IMR-90 (cell line): ENCODE results near the gene HNRNPM. TPM values are rescaled to one million over a fixed set of nuclear protein-coding genes. Genes with fewer than 3 reads are reported as not detected.

Experiments used
- ATAC-seq: fragments of 200-7000 bp; cut with Tn5 transposase; 2 replicates; pipeline ENCODE4 v1.9.1; 2020; ENCODE audit warnings: low read depth, mild to moderate bottlenecking, moderate library complexity
- BruUV-seq: library from RNA; stranded (reverse); fragments of 400-500 nt; replicated peaks from 2 replicates; lab custom pipeline; 2021; lab: Mats Ljungman, UMichigan
- CTCF ChIA-PET: fragments of 300-600 bp; formaldehyde crosslinking; extraction: SDS; loops from one replicate; lab custom pipeline; 2021; ENCODE audit warnings: antibody characterized with exemption; lab: Yijun Ruan, JAX
- POLR2A ChIA-PET: fragments of 300-600 bp; sonication (Branson Sonifier 250); formaldehyde crosslinking; loops from one replicate; lab custom pipeline; 2022; ENCODE audit warnings: antibody characterized with exemption; ENCODE audit not compliant: unreplicated experiment; lab: Charles Lee
- DNase-seq: peaks from one replicate; pipeline ENCODE4 v3.0.0; 2013
- H2AFZ ChIP-seq: replicated peaks from 2 replicates; pipeline ENCODE3; 2013; ENCODE audit warnings: low read length, mild to moderate bottlenecking; ENCODE audit not compliant: poor library complexity
- H2AK5ac ChIP-seq: 2 replicates; pipeline ENCODE4 v1.6.1; 2013; ENCODE audit warnings: low read depth, low read length, inconsistent platforms
- H2AK9ac ChIP-seq: replicated peaks from 2 replicates; pipeline ENCODE3; 2013; ENCODE audit warnings: mild to moderate bottlenecking, low read depth, low read length, moderate library complexity; ENCODE audit not compliant: poor library complexity
- H2BK120ac ChIP-seq: 2 replicates; pipeline ENCODE4 v1.6.1; 2013; ENCODE audit warnings: low read depth, low read length, inconsistent platforms
- H2BK15ac ChIP-seq: 3 replicates; pipeline ENCODE4 v1.6.1; 2013; ENCODE audit warnings: low read depth, low read length, inconsistent platforms
- H2BK20ac ChIP-seq: 2 replicates; pipeline ENCODE4 v1.6.1; 2013; ENCODE audit warnings: low read depth, mild to moderate bottlenecking, inconsistent platforms, low read length, moderate library complexity
- H2BK5ac ChIP-seq: 2 replicates; pipeline ENCODE4 v1.6.1; 2013; ENCODE audit warnings: mild to moderate bottlenecking, low read depth, low read length, inconsistent platforms; ENCODE audit not compliant: poor library complexity, severe bottlenecking
- H3K14ac ChIP-seq: replicated peaks from 2 replicates; pipeline ENCODE4 v1.6.1; 2013; ENCODE audit warnings: low read depth, low read length, inconsistent platforms
- H3K18ac ChIP-seq: 2 replicates; pipeline ENCODE4 v1.6.1; 2013; ENCODE audit warnings: low read depth, low read length, control low read depth
- H3K23ac ChIP-seq: 2 replicates; pipeline ENCODE4 v1.6.1; 2013; ENCODE audit warnings: low read depth, low read length, inconsistent platforms
- H3K27ac ChIP-seq: 2 replicates; pipeline ENCODE4 v1.5.1; 2013; ENCODE audit warnings: mild to moderate bottlenecking, control low read depth, low read length; ENCODE audit not compliant: insufficient read depth
- H3K27me3 ChIP-seq: 2 replicates; pipeline ENCODE4 v1.6.1; 2013; ENCODE audit warnings: low read length; ENCODE audit not compliant: control insufficient read depth, insufficient read depth
- H3K36me3 ChIP-seq: 2 replicates; pipeline ENCODE4 v1.6.1; 2013; ENCODE audit warnings: low read length, mixed read lengths; ENCODE audit not compliant: control insufficient read depth, insufficient read depth
- H3K4ac ChIP-seq: 2 replicates; pipeline ENCODE4 v1.6.1; 2013; ENCODE audit warnings: low read depth, low read length, inconsistent platforms
- H3K4me1 ChIP-seq: 2 replicates; pipeline ENCODE4 v1.6.1; 2013; ENCODE audit warnings: low read length, mixed read lengths; ENCODE audit not compliant: control insufficient read depth, insufficient read depth
- H3K4me2 ChIP-seq: 2 replicates; pipeline ENCODE4 v1.6.1; 2013; ENCODE audit warnings: low read depth, mild to moderate bottlenecking, control low read depth, low read length, moderate library complexity
- H3K4me3 ChIP-seq: 2 replicates; pipeline ENCODE4 v1.5.1; 2013; ENCODE audit warnings: low read depth, mild to moderate bottlenecking, control low read depth, low read length, moderate library complexity; ENCODE audit not compliant: insufficient read depth
- H3K56ac ChIP-seq: 2 replicates; pipeline ENCODE4 v1.6.1; 2013; ENCODE audit warnings: low read length, inconsistent platforms; ENCODE audit not compliant: insufficient read depth; ENCODE audit errors: extremely low read depth
- H3K79me1 ChIP-seq, 2 experiments: 2 replicates each; pipeline ENCODE4 v1.6.1; 2013; ENCODE audit warnings: low read length in 2 of 2, inconsistent platforms in 1 of 2, low read depth in 1 of 2
- H3K9ac ChIP-seq: 2 replicates; pipeline ENCODE4 v1.6.1; 2013; ENCODE audit warnings: low read depth, low read length, control low read depth
- H3K9me1 ChIP-seq: 2 replicates; pipeline ENCODE4 v1.6.1; 2013; ENCODE audit warnings: low read length, inconsistent platforms; ENCODE audit not compliant: insufficient read depth
- H3K9me3 ChIP-seq: 2 replicates; pipeline ENCODE4 v1.6.1; 2013; ENCODE audit warnings: low read length; ENCODE audit not compliant: control insufficient read depth, insufficient read depth
- H4K20me1 ChIP-seq: 2 replicates; pipeline ENCODE4 v1.6.1; 2013; ENCODE audit warnings: low read length, inconsistent platforms; ENCODE audit not compliant: insufficient read depth
- H4K5ac ChIP-seq: 2 replicates; pipeline ENCODE4 v1.6.1; 2013; ENCODE audit warnings: mild to moderate bottlenecking, low read depth, low read length, control low read depth
- H4K8ac ChIP-seq, 2 experiments: 2 replicates each; pipeline ENCODE4 v1.6.1; 2013; ENCODE audit warnings: low read depth in 2 of 2, low read length in 2 of 2, control low read depth in 1 of 2, inconsistent platforms in 1 of 2
- H4K91ac ChIP-seq: 2 replicates; pipeline ENCODE4 v1.6.1; 2013; ENCODE audit warnings: low read depth, low read length, inconsistent platforms; ENCODE audit not compliant: insufficient read depth
- BHLHE40 ChIP-seq: fragments of 150-350 bp; IDR thresholded peaks from 2 replicates; pipeline ENCODE4 v1.6.1; 2016; ENCODE audit warnings: mild to moderate bottlenecking, low read depth, low read length
- CEBPB ChIP-seq: IDR thresholded peaks from 2 replicates; pipeline ENCODE4 v1.6.1; 2012; ENCODE audit warnings: low read depth, low read length, improper control_type of control experiment
- CHD1 ChIP-seq: IDR thresholded peaks from 2 replicates; pipeline ENCODE4 v1.6.1; 2012; ENCODE audit warnings: low read depth, low read length, improper control_type of control experiment
- FOS ChIP-seq: fragments of 150-350 bp; IDR thresholded peaks from 2 replicates; pipeline ENCODE4 v1.6.1; 2016; ENCODE audit warnings: low read depth, low read length
- MAFK ChIP-seq: IDR thresholded peaks from 2 replicates; pipeline ENCODE4 v1.6.1; 2012; ENCODE audit warnings: low read depth, low read length, improper control_type of control experiment
- MAZ ChIP-seq: IDR thresholded peaks from 2 replicates; pipeline ENCODE4 v1.6.1; 2012; ENCODE audit warnings: low read depth, mild to moderate bottlenecking, low read length, improper control_type of control experiment, moderate library complexity, borderline replicate concordance
- MXI1 ChIP-seq: IDR thresholded peaks from 2 replicates; pipeline ENCODE4 v1.6.1; 2012; ENCODE audit warnings: low read depth, mild to moderate bottlenecking, low read length, moderate library complexity, borderline replicate concordance
- NFE2L2 ChIP-seq: fragments of 150-350 bp; IDR thresholded peaks from 2 replicates; pipeline ENCODE4 v1.6.1; 2016; ENCODE audit warnings: low read depth, mild to moderate bottlenecking, low read length
- POLR2A ChIP-seq: IDR thresholded peaks from 2 replicates; pipeline ENCODE4 v1.6.1; 2012; ENCODE audit warnings: mild to moderate bottlenecking, low read depth, low read length
- RAD21 ChIP-seq: IDR thresholded peaks from 2 replicates; pipeline ENCODE4 v1.6.1; 2012; ENCODE audit warnings: low read length, improper control_type of control experiment
- RCOR1 ChIP-seq: IDR thresholded peaks from 2 replicates; pipeline ENCODE4 v1.6.1; 2012; ENCODE audit warnings: mild to moderate bottlenecking, low read length, improper control_type of control experiment; ENCODE audit not compliant: insufficient replicate concordance
- RFX5 ChIP-seq: IDR thresholded peaks from 2 replicates; pipeline ENCODE4 v1.8.0; 2012; ENCODE audit warnings: low read depth, mild to moderate bottlenecking, low read length, moderate library complexity
- SMC3 ChIP-seq: fragments of 150-350 bp; IDR thresholded peaks from 2 replicates; pipeline ENCODE4 v1.6.1; 2016; ENCODE audit warnings: low read depth, mild to moderate bottlenecking, antibody characterized with exemption, low read length, moderate library complexity
- USF2 ChIP-seq: fragments of 150-350 bp; IDR thresholded peaks from 2 replicates; pipeline ENCODE4 v1.6.1; 2017; ENCODE audit warnings: mild to moderate bottlenecking, antibody characterized with exemption, low read length, low read depth
- WGBS, 2 experiments: methylation state at CpG; one replicate each; pipeline versions ENCODE4 v1.1.5 to v1.1.7; 2013; ENCODE audit warnings: missing lambda C conversion rate in 2 of 2; ENCODE audit not compliant: insufficient read length in 1 of 2; ENCODE audit errors: extremely low coverage in 2 of 2; 5-methylcytosine and 5-hydroxymethylcytosine counted together
- dilution Hi-C: fragments of 300-500 bp; cut with HindIII; formaldehyde crosslinking; loops from one replicate; pipeline ENCODE4 v1.14.3; 2018; ENCODE audit warnings: low sequenced_read_pairs; ENCODE audit not compliant: unreplicated experiment
- in situ Hi-C: fragments of 300-500 bp; cut with MboI; formaldehyde crosslinking; loops from 3 replicates; pipeline ENCODE4 v1.14.3; 2019; ENCODE audit warnings: low sequenced_read_pairs, inconsistent platforms, mixed read lengths
- intact Hi-C: fragments of 100-400 bp; cut with micrococcal nuclease; formaldehyde crosslinking; loops from 2 replicates; pipeline ENCODE4 v1.10.0; 2022
- polyA plus RNA-seq, 3 experiments: library from polyadenylated mRNA; depleted of rRNA; stranded (reverse); fragments of >200 nt; gene quantifications; 2 replicates each; pipeline ENCODE4 v1.2.3, GENCODE V29; 2012; ENCODE audit warnings: low replicate concordance in 1 of 3
- total RNA-seq: library from RNA; depleted of rRNA; stranded (reverse); fragments of >200 nt; gene quantifications from 2 replicates; pipeline ENCODE4 v1.2.3, GENCODE V29; 2012
- TF ChIP-seq, protein P1 (sequence below): fragments of 150-350 bp; IDR thresholded peaks from 2 replicates; pipeline ENCODE4 v1.6.1; 2016; ENCODE audit warnings: low read depth, mild to moderate bottlenecking, low read length, moderate library complexity, borderline replicate concordance
- TF ChIP-seq, protein P2 (sequence below): conservative IDR thresholded peaks from 2 replicates; pipeline ENCODE4 v1.5.1; 2012; ENCODE audit warnings: mild to moderate bottlenecking, low read depth, low read length, improper control_type of control experiment

HNRNPM gene
- total and polyA plus RNA-seq, 2 of the 4 experiments (the other 2 are of a cell fraction) = 75.6 to 197 TPM

GRCh38 chr19:8529369-8530006, 84.7 kb downstream of the HNRNPM start:
- POLR2A ChIA-PET = no interaction called here
- Histone ChIP-seq H3K36me3 (no peaks in the 10 kb centered on the region), H2AK5ac (0 out of 2 replicates have a peak overlapping the region, but pooled peaks have one; percentile 4), H3K79me1 (peaks cover 24 to 32% of the 10 kb centered on the region in 2 experiments), H2AK9ac (peak overlapping the region; percentile 81), H3K9me3 (no peaks in the 10 kb centered on the region), H2BK20ac (no peak overlapping the region), H4K5ac (no peak overlapping the region), H2BK120ac (no peak overlapping the region), H3K9me1 (peaks cover 27% of the 10 kb centered on the region), H3K4me1 (peaks cover 4% of the 10 kb centered on the region), H4K91ac (no peak overlapping the region), H2BK5ac (no peak overlapping the region), H3K23ac (no peak overlapping the region), H3K18ac (no peak overlapping the region), H3K27ac (no peak overlapping the region), H3K56ac (no peak overlapping the region), H3K4ac (no peak overlapping the region), H3K4me3 (no peak overlapping the region), H3K27me3 (no peaks in the 10 kb centered on the region), H4K8ac (no peak overlapping the region), H3K14ac (no peak overlapping the region), H2AFZ (peak overlapping the region; percentile 33), H3K9ac (no peak overlapping the region), H3K4me2 (no peak overlapping the region), H2BK15ac (no peak overlapping the region), H4K20me1 (peaks cover 24% of the 10 kb centered on the region; the same call in 1 of the 2 replicates)
- no peak for ATAC-seq
- DNase-seq = no peak
- CTCF ChIA-PET = no interaction called here
- in situ Hi-C loops (no loop called here), dilution Hi-C loops (no loop called here), intact Hi-C loops (no loop called here)
- TF ChIP-seq NFE2L2 = no peak
- no peak for TF ChIP-seq RFX5
- no peak for TF ChIP-seq FOS
- TF ChIP-seq CEBPB = no peak
- TF ChIP-seq MAZ = no peak
- no peak for TF ChIP-seq POLR2A
- TF ChIP-seq BHLHE40 = no peak
- TF ChIP-seq, protein P1, sequence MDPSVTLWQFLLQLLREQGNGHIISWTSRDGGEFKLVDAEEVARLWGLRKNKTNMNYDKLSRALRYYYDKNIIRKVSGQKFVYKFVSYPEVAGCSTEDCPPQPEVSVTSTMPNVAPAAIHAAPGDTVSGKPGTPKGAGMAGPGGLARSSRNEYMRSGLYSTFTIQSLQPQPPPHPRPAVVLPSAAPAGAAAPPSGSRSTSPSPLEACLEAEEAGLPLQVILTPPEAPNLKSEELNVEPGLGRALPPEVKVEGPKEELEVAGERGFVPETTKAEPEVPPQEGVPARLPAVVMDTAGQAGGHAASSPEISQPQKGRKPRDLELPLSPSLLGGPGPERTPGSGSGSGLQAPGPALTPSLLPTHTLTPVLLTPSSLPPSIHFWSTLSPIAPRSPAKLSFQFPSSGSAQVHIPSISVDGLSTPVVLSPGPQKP = no peak
- no peak for TF ChIP-seq RCOR1
- no peak for TF ChIP-seq CHD1
- TF ChIP-seq USF2 = no peak
- TF ChIP-seq MXI1 = no peak
- no peak for TF ChIP-seq SMC3
- TF ChIP-seq RAD21 = no peak
- TF ChIP-seq, protein P2, sequence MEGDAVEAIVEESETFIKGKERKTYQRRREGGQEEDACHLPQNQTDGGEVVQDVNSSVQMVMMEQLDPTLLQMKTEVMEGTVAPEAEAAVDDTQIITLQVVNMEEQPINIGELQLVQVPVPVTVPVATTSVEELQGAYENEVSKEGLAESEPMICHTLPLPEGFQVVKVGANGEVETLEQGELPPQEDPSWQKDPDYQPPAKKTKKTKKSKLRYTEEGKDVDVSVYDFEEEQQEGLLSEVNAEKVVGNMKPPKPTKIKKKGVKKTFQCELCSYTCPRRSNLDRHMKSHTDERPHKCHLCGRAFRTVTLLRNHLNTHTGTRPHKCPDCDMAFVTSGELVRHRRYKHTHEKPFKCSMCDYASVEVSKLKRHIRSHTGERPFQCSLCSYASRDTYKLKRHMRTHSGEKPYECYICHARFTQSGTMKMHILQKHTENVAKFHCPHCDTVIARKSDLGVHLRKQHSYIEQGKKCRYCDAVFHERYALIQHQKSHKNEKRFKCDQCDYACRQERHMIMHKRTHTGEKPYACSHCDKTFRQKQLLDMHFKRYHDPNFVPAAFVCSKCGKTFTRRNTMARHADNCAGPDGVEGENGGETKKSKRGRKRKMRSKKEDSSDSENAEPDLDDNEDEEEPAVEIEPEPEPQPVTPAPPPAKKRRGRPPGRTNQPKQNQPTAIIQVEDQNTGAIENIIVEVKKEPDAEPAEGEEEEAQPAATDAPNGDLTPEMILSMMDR = no peak
- TF ChIP-seq MAFK = no peak
- 91% methylated on average over 2 of the region's 4 CpGs; no CpG with 5 or more reads in 1 of the 2 experiments for WGBS, 2 experiments
- BruUV-seq = no TSS peak
